ENCODE data around the gene VPS50.
"Not testable (repeated sequence)": the region's sequence is repeated elsewhere in the genome, so short reads cannot be mapped to it uniquely, and the experiment has no call there.

The VPS50 gene

GRCh38 chr7:93239824-93240223, 7.7 kb downstream of the VPS50 start:
- DNase-seq = no peak

- no peak for DNase-seq
Observed at GRCh38 chr7:93242106-93242505, 9.9 kb downstream of the VPS50 start.

GRCh38 chr7:93245525-93246432, 13.6 kb downstream of the VPS50 start:
- DNase-seq = no peak

- DNase-seq = no peak
Observed at GRCh38 chr7:93249491-93250148, 17.5 kb downstream of the VPS50 start.

- DNase-seq = no peak
Observed at GRCh38 chr7:93258661-93259060, 26.5 kb downstream of the VPS50 start.

GRCh38 chr7:93262535-93262934, 30.4 kb downstream of the VPS50 start:
- DNase-seq = no peak

- DNase-seq = no peak
Observed at GRCh38 chr7:93265220-93265619, 33.1 kb downstream of the VPS50 start.

GRCh38 chr7:93279541-93279940, 47.4 kb downstream of the VPS50 start:
- no peak for DNase-seq

- DNase-seq = no peak
Observed at GRCh38 chr7:93284908-93285307, 52.7 kb downstream of the VPS50 start.

- no peak for DNase-seq
Observed at GRCh38 chr7:93293229-93293628, 61.1 kb downstream of the VPS50 start.

- no peak for DNase-seq
Observed at GRCh38 chr7:93298206-93298605, 66.0 kb downstream of the VPS50 start.

- DNase-seq = no peak
Observed at GRCh38 chr7:93298671-93299070, 66.5 kb downstream of the VPS50 start.

- no peak for DNase-seq
Observed at GRCh38 chr7:93301736-93302135, 69.6 kb downstream of the VPS50 start.

- DNase-seq = no peak
Observed at GRCh38 chr7:93307131-93307660, 75.0 kb downstream of the VPS50 start.

GRCh38 chr7:93307943-93308342, 75.8 kb downstream of the VPS50 start:
- no peak for DNase-seq

GRCh38 chr7:93310346-93310745, 78.2 kb downstream of the VPS50 start:
- no peak for DNase-seq

- no peak for DNase-seq
Observed at GRCh38 chr7:93314449-93314848, 82.3 kb downstream of the VPS50 start.

- DNase-seq = no peak
Observed at GRCh38 chr7:93315896-93316295, 83.7 kb downstream of the VPS50 start.

GRCh38 chr7:93316730-93317129, 84.6 kb downstream of the VPS50 start:
- DNase-seq = no peak

- no peak for DNase-seq
Observed at GRCh38 chr7:93320887-93321286, 88.7 kb downstream of the VPS50 start.

- not testable (repeated sequence) for DNase-seq
Observed at GRCh38 chr7:93326291-93326690, 94.1 kb downstream of the VPS50 start.

- DNase-seq = no peak
Observed at GRCh38 chr7:93327006-93327633, 95.0 kb downstream of the VPS50 start.

GRCh38 chr7:93331706-93332105, 99.5 kb downstream of the VPS50 start:
- DNase-seq = no peak

GRCh38 chr7:93332172-93332571, 100.0 kb downstream of the VPS50 start:
- DNase-seq = no peak
